ENCODE measurements around the gene RPGRIP1L.

GRCh38 chr16:53690771-53691170 is 12.9 kb downstream of the RPGRIP1L start:
- TF ChIP-seq CTCF (IDR thresholded peaks at IDR 0.05) (no peak), POLR2A (IDR thresholded peaks at IDR 0.05) (no peak)
